A673 (cell line): Measurements from ENCODE around the gene ADAMTSL3.

ENCODE experiments used
- EZH2 ChIP-seq: fragments of 200-600 bp; sonication (generic); IDR thresholded peaks from 2 replicates; pipeline ENCODE4 v1.6.1; 2017; ENCODE audit warnings: borderline replicate concordance, low read depth, mild to moderate bottlenecking, mixed read lengths, antibody characterized with exemption, low read length; ENCODE audit not compliant: poor library complexity, severe bottlenecking
- TF ChIP-seq, protein P1 (sequence below): fragments of 300-800, 200-600 bp; sonication (generic); conservative IDR thresholded peaks from 2 replicates; pipeline ENCODE4 v1.5.1; 2017; ENCODE audit warnings: low read depth, mild to moderate bottlenecking, antibody characterized with exemption, low read length, moderate library complexity, mixed read lengths

DNA sequence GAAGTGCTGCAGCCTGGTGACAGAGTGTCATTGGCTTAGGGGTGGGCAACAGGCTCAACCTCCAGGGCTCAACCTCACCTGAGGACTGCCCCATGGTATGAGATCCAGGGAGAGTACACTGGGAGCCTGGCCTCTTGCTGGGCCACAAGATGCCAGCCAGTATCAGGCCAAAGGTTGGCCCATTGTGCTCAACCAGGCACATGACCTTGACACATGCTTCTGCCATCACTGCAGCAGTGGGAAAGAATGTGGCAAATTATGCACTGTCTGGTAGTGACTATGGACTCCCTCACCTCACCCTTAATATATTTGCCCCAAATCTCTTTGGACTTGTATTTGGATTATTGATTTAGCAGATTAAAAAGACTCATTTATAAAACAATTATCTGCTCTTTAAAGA lies 347.7 kb downstream of the ADAMTSL3 start:
- no peak for TF ChIP-seq EZH2
- TF ChIP-seq, protein P1, sequence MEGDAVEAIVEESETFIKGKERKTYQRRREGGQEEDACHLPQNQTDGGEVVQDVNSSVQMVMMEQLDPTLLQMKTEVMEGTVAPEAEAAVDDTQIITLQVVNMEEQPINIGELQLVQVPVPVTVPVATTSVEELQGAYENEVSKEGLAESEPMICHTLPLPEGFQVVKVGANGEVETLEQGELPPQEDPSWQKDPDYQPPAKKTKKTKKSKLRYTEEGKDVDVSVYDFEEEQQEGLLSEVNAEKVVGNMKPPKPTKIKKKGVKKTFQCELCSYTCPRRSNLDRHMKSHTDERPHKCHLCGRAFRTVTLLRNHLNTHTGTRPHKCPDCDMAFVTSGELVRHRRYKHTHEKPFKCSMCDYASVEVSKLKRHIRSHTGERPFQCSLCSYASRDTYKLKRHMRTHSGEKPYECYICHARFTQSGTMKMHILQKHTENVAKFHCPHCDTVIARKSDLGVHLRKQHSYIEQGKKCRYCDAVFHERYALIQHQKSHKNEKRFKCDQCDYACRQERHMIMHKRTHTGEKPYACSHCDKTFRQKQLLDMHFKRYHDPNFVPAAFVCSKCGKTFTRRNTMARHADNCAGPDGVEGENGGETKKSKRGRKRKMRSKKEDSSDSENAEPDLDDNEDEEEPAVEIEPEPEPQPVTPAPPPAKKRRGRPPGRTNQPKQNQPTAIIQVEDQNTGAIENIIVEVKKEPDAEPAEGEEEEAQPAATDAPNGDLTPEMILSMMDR = no peak
